Esophagus squamous epithelium (tissue), 4 donors: Measurements from ENCODE around the gene DNAH11.

Experiments used
- CTCF ChIP-seq, 6 experiments: fragments of 450-650 bp in 4 of 6; fragments of 200-600 bp in 2 of 6; sonication (generic) in 2 of 6; IDR thresholded peaks; one replicate each; pipeline ENCODE4 v1.5.1; 2016 to 2019; ENCODE audit warnings: antibody characterized with exemption in 6 of 6, mild to moderate bottlenecking in 4 of 6, moderate library complexity in 4 of 6
- POLR2A ChIP-seq, 4 donors: fragments of 450-650 bp; IDR thresholded peaks; one replicate each; pipeline ENCODE4 v1.6.1; 2017; ENCODE audit warnings: antibody characterized with exemption in 4 of 4, mild to moderate bottlenecking in 4 of 4, moderate library complexity in 3 of 4

DNA sequence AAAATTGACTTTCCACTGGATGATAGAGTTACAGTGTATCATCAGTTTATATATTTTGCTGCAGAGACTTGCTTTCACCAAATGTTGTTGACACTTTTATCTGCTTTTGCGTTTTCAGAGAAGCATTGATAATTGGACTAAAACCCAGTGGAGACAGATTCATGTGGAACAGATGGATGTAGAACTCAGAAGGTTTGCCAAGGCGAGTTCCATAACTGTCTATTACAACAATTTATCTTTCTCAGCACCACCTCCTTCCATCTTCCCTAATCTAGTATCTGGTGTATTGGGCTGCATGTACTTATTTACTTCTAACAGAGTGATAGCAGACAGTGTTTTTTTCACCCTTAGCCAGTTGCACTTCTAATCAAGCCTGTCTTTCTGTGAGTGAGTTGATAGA lies 73.3 kb downstream of the DNAH11 start:
- TF ChIP-seq CTCF (IDR thresholded peaks at IDR 0.05): no peak
- no peak for TF ChIP-seq POLR2A (IDR thresholded peaks at IDR 0.05)
